Osteoblast (primary cell): ENCODE data around the gene VAV2. TPM values are rescaled to one million over a fixed set of nuclear protein-coding genes. Genes with fewer than 3 reads are reported as not detected.

Experiments used
- DNase-seq: peaks from one replicate; pipeline ENCODE4 v3.0.0; 2011; ENCODE audit warnings: low spot score, mixed read lengths; ENCODE audit not compliant: insufficient read length; ENCODE audit errors: missing footprints
- H2AFZ ChIP-seq: 2 replicates; pipeline ENCODE4 v1.6.0; 2011; ENCODE audit warnings: mild to moderate bottlenecking, low read length
- H3K27ac ChIP-seq: 2 replicates; pipeline ENCODE4 v1.5.1; 2011; ENCODE audit warnings: mild to moderate bottlenecking, low read depth, low read length, moderate library complexity
- H3K27me3 ChIP-seq: 2 replicates; pipeline ENCODE4 v1.6.0; 2012; ENCODE audit warnings: mild to moderate bottlenecking, control low read depth, inconsistent platforms, low read length, moderate library complexity; ENCODE audit not compliant: insufficient read depth
- H3K36me3 ChIP-seq: 2 replicates; pipeline ENCODE4 v1.5.1; 2011; ENCODE audit warnings: mild to moderate bottlenecking, low read length, control low read depth, moderate library complexity; ENCODE audit not compliant: insufficient read depth
- H3K4me1 ChIP-seq: 2 replicates; pipeline ENCODE4 v1.5.1; 2011; ENCODE audit warnings: mild to moderate bottlenecking, low read length, control low read depth, moderate library complexity; ENCODE audit not compliant: insufficient read depth
- H3K4me2 ChIP-seq: 2 replicates; pipeline ENCODE4 v1.6.0; 2011; ENCODE audit warnings: mild to moderate bottlenecking, low read length; ENCODE audit not compliant: insufficient read depth
- H3K4me3 ChIP-seq: fragments of 200-600 bp; sonication (generic); 3 replicates; pipeline ENCODE4 v1.5.1; 2012; ENCODE audit warnings: mild to moderate bottlenecking, low read length, inconsistent platforms; ENCODE audit not compliant: insufficient read depth
- H3K79me2 ChIP-seq: 2 replicates; pipeline ENCODE4 v1.6.0; 2012; ENCODE audit warnings: mild to moderate bottlenecking, low read length, control low read depth, inconsistent platforms; ENCODE audit not compliant: insufficient read depth
- H3K9me3 ChIP-seq: 2 replicates; pipeline ENCODE4 v1.5.1; 2011; ENCODE audit warnings: low read depth, low read length, control low read depth
- H4K20me1 ChIP-seq: 2 replicates; pipeline ENCODE4 v1.6.0; 2012; ENCODE audit warnings: mild to moderate bottlenecking, low read length, control low read depth; ENCODE audit not compliant: insufficient read depth
- total RNA-seq: library from RNA; depleted of rRNA; stranded (reverse); fragments of >200 nt; gene quantifications from 2 replicates; pipeline ENCODE4 v1.2.3, GENCODE V29; 2012
- TF ChIP-seq, protein P1 (sequence below): IDR thresholded peaks from 2 replicates; pipeline ENCODE4 v1.5.1; 2011; ENCODE audit warnings: mild to moderate bottlenecking, low read depth, low read length, moderate library complexity; ENCODE audit errors: extremely low read depth

Gene VAV2
- total RNA-seq, 1 donor: 8.0 TPM

DNA sequence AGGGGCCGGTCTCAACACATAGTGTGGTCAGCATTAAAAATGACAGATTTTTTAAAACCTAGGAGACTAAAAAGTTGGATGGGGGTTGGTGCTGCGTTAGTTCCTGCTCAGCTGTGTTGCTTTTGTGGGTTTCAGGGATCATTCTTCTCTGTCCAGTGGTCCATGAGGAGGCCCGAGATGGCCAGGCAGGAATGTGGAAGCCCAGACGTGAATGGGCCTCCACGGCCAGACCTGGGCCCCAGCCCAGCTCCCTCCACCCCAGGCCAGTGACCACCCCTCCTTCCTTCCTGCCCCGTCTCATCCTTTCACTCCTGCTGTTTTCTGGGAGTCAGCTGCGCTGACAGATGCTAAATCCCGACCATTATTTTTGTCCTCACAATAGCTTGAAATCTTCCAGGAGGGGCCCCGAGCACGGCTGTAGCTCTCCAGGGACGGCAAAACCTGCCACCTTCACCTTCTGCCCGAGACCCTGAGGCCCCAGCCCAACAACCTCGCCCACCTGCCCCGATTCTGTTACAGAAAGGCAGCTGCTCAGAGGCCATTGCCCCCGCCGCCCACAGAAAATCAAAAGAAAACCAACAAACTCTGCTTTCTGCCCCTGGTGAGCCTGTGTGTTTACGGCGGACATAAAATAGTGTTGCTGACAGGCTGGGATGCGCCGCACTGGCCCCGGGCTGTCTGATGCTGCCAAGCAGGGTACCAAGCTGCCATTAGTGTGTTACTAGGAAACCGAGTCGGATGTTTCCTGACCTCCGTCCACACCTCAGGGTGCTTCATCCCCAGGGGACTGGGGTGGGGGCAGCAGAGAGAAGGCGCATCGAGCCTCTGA is 170.3 kb downstream of the VAV2 start:
- Histone ChIP-seq H3K27ac (no peak overlapping the region), H3K4me2 (no peak overlapping the region), H3K4me1 (no peaks in the 10 kb centered on the region), H3K79me2 (no peaks in the 10 kb centered on the region), H3K4me3 (no peak overlapping the region), H3K27me3 (no peaks in the 10 kb centered on the region), H2AFZ (no peak overlapping the region), H3K9me3 (no peaks in the 10 kb centered on the region), H3K36me3 (no peaks in the 10 kb centered on the region), H4K20me1 (peaks cover 6% of the 10 kb centered on the region)
- DNase-seq: no peak
- TF ChIP-seq, protein P1, sequence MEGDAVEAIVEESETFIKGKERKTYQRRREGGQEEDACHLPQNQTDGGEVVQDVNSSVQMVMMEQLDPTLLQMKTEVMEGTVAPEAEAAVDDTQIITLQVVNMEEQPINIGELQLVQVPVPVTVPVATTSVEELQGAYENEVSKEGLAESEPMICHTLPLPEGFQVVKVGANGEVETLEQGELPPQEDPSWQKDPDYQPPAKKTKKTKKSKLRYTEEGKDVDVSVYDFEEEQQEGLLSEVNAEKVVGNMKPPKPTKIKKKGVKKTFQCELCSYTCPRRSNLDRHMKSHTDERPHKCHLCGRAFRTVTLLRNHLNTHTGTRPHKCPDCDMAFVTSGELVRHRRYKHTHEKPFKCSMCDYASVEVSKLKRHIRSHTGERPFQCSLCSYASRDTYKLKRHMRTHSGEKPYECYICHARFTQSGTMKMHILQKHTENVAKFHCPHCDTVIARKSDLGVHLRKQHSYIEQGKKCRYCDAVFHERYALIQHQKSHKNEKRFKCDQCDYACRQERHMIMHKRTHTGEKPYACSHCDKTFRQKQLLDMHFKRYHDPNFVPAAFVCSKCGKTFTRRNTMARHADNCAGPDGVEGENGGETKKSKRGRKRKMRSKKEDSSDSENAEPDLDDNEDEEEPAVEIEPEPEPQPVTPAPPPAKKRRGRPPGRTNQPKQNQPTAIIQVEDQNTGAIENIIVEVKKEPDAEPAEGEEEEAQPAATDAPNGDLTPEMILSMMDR: no peak

DNA sequence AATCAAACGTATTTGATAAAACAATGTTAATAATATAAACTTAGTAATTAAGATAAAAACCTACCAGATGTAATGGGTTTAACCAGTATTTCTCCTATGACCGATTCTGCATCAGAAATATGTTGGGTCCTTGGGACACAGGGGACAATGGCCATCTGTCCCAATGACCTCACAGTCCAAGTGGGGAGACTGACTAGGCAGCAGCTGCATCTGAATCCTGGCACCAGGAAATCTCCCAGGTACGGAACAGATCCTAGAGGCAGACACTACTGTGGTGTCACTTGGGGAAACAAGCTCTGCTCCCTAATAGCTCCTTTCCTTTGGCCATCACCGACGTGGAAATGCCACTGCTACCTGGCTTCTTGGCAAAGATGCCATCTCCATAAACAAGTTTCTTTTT is 172.2 kb downstream of the VAV2 start:
- TF ChIP-seq, protein P1: no peak
- H4K20me1 ChIP-seq: peaks cover 3% of the 10 kb centered on the region
- no peaks in the 10 kb centered on the region for H3K4me1 ChIP-seq
- H3K4me3 ChIP-seq: no peak overlapping the region
- no peak overlapping the region for H2AFZ ChIP-seq
- no peak overlapping the region for H3K4me2 ChIP-seq
- no peaks in the 10 kb centered on the region for H3K27me3 ChIP-seq
- H3K9me3 ChIP-seq: no peaks in the 10 kb centered on the region
- H3K36me3 ChIP-seq: no peaks in the 10 kb centered on the region
- H3K79me2 ChIP-seq: no peaks in the 10 kb centered on the region
- H3K27ac ChIP-seq: no peak overlapping the region
- no peak for DNase-seq

DNA sequence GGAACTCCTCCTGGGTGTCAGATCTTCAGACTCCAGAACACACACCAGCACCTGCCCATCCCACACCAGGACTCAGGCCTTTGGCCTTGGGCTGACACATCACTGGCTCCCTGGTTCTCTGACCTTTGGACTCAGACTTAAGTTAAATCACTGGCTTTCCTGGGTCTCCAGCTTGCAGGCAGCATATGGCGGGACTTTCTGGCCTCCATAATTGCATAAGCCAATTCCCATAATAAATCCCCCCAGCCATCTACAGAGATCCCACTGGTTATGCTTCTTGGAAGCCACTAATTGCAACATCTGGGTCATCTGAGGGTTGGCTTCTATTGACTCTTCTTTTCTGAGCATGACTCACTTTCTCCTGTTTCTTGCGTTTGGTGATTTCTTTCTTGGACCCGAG is 173.7 kb downstream of the VAV2 start:
- Histone ChIP-seq H3K4me3 (no peak overlapping the region), H3K27ac (no peak overlapping the region), H3K27me3 (no peaks in the 10 kb centered on the region), H3K79me2 (no peaks in the 10 kb centered on the region), H3K9me3 (no peaks in the 10 kb centered on the region), H2AFZ (no peak overlapping the region), H3K36me3 (no peaks in the 10 kb centered on the region), H3K4me2 (no peak overlapping the region), H4K20me1 (peaks cover 3% of the 10 kb centered on the region), H3K4me1 (no peaks in the 10 kb centered on the region)
- no peak for DNase-seq
- TF ChIP-seq, protein P1: no peak

DNA sequence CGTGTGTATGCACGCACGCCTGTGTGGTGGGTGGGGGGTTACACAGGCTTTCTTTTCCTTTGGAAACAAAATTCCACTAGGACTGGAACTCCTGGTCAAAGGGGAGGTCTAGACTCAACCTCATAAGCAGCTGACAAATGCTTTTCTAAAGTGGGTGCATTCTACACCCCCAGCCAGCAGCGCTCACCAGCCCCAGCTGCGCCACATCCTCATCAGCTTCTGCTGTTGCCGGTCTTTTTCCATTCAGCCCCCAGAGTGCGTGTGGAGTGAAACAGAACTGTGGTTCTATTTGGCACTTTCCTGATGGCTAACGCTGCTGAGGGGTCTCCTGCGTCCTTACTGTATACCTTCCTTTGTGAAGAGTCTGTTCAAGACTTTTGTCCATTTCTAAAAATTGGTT is 176.3 kb downstream of the VAV2 start:
- H3K79me2 ChIP-seq: no peaks in the 10 kb centered on the region
- no peaks in the 10 kb centered on the region for H3K9me3 ChIP-seq
- TF ChIP-seq, protein P1: no peak
- H4K20me1 ChIP-seq: peaks cover 8% of the 10 kb centered on the region
- no peak overlapping the region for H3K4me2 ChIP-seq
- H2AFZ ChIP-seq: no peak overlapping the region
- H3K36me3 ChIP-seq: no peaks in the 10 kb centered on the region
- H3K4me1 ChIP-seq: no peaks in the 10 kb centered on the region
- no peak overlapping the region for H3K27ac ChIP-seq
- H3K27me3 ChIP-seq: no peaks in the 10 kb centered on the region
- H3K4me3 ChIP-seq: no peak overlapping the region
- no peak for DNase-seq
